H1 (cell line): ENCODE data around the gene NEU2. TPM values are rescaled to one million over a fixed set of nuclear protein-coding genes. Genes with fewer than 3 reads are reported as not detected.

Experiments
- ATF3 ChIP-seq: IDR thresholded peaks from 2 replicates; pipeline ENCODE4 v1.6.1; 2011; ENCODE audit warnings: low read depth, mild to moderate bottlenecking, low read length; ENCODE audit not compliant: insufficient read depth
- BACH1 ChIP-seq: IDR thresholded peaks from 2 replicates; pipeline ENCODE4 v1.6.1; 2012; ENCODE audit warnings: low read length, improper control_type of control experiment
- CHD7 ChIP-seq: fragments of 300-600 bp; sonication (generic); IDR thresholded peaks from 2 replicates; pipeline ENCODE4 v1.7.1; 2012; ENCODE audit warnings: low read length, moderate library complexity, mild to moderate bottlenecking, inconsistent platforms; ENCODE audit not compliant: insufficient replicate concordance
- E2F6 ChIP-seq: IDR thresholded peaks from 2 replicates; pipeline ENCODE4 v1.6.1; 2012; ENCODE audit warnings: inconsistent platforms
- EP300 ChIP-seq, 2 experiments: IDR thresholded peaks; 1 replicate in 1 of 2; 2 replicates in 1 of 2; pipeline ENCODE4 v1.6.1; 2011 to 2012; ENCODE audit warnings: low read depth in 2 of 2, low read length in 2 of 2, mild to moderate bottlenecking in 2 of 2, borderline replicate concordance in 1 of 2, inconsistent platforms in 1 of 2, moderate library complexity in 1 of 2
- JUN ChIP-seq: IDR thresholded peaks from 2 replicates; pipeline ENCODE4 v1.6.1; 2011; ENCODE audit warnings: low read depth, mild to moderate bottlenecking, improper control_type of control experiment, low read length
- MAX ChIP-seq: IDR thresholded peaks from 2 replicates; pipeline ENCODE4 v1.6.1; 2012; ENCODE audit warnings: inconsistent platforms
- SAP30 ChIP-seq: fragments of 300-600 bp; sonication (generic); IDR thresholded peaks from 2 replicates; pipeline ENCODE4 v1.7.1; 2012; ENCODE audit warnings: low read length, moderate library complexity, mild to moderate bottlenecking, inconsistent platforms; ENCODE audit not compliant: insufficient read depth, insufficient replicate concordance
- polyA plus RNA-seq, 7 experiments: library from polyadenylated mRNA; depleted of rRNA in 3 of 7; stranded (reverse) in 5 of 7; unstranded in 2 of 7; fragments of >200 nt in 5 of 7; fragments of 200-250 nt in 2 of 7; gene quantifications; 1 replicate in 5 of 7; 2 replicates in 1 of 7; 4 replicates in 1 of 7; pipeline versions ENCODE4 v1.2.1 to v1.2.3, GENCODE V29; 2011 to 2013; ENCODE audit warnings: missing spikeins in 2 of 7, mixed read lengths in 2 of 7
- total RNA-seq: library from RNA; stranded (reverse); fragmentation: NEBNext Ultra II Directional; extraction: Animal tissue kit (Norgen Biotek cat#: 25700); gene quantifications from 2 replicates; pipeline ENCODE4 v1.2.1, GENCODE V29; 2021

The NEU2 gene
- total and polyA plus RNA-seq, 2 of the 8 experiments (the other 6 are each of a cell fraction or from before 2014, with no cell fraction given): 0.12 TPM; not detected in 1

GRCh38 chr2:233022561-233022960 is 9.9 kb upstream of the NEU2 start (continued):
- TF ChIP-seq CHD7: no peak
- TF ChIP-seq JUN: no peak
- no peak for TF ChIP-seq EP300 (IDR thresholded peaks at IDR 0.05; ENCODE audit: borderline replicate concordance in 1 of 2, low read depth in 2 of 2, low read length in 2 of 2)
- no peak for TF ChIP-seq MAX
- TF ChIP-seq BACH1: no peak
- TF ChIP-seq ATF3: no peak
- no peak for TF ChIP-seq E2F6
- no peak for TF ChIP-seq SAP30
